Tibial nerve (tissue), 4 donors: ENCODE measurements around the gene PCDHGB4. TPM values are rescaled to one million over a fixed set of nuclear protein-coding genes. Genes with fewer than 3 reads are reported as not detected.

Source experiments
- DNase-seq, 2 donors: peaks; one replicate each; pipeline ENCODE4 v3.0.0-alpha.2; 2019; ENCODE audit warnings: low spot score in 2 of 2
- H3K27ac ChIP-seq, 4 donors: fragments of 200-600 bp; sonication (generic) in 3 of 4; one replicate each; pipeline ENCODE4 v1.5.1; 2017 to 2019; ENCODE audit warnings: mild to moderate bottlenecking in 1 of 4
- H3K27me3 ChIP-seq, 2 donors: fragments of 200-600 bp; sonication (generic) in 1 of 2; one replicate each; pipeline versions ENCODE4 v1.5.1 to v1.6.0; 2017 to 2019
- H3K36me3 ChIP-seq, 3 donors: fragments of 200-600 bp; sonication (generic); one replicate each; pipeline ENCODE4 v1.5.1; 2018 to 2019
- H3K4me1 ChIP-seq, 4 donors: fragments of 200-600 bp; sonication (generic) in 3 of 4; one replicate each; pipeline ENCODE4 v1.5.1; 2017 to 2019
- H3K4me3 ChIP-seq, 4 donors: fragments of 200-600 bp; sonication (generic) in 3 of 4; one replicate each; pipeline ENCODE4 v1.5.1; 2017 to 2019; ENCODE audit warnings: mild to moderate bottlenecking in 1 of 4, moderate library complexity in 1 of 4
- H3K9me3 ChIP-seq, 4 donors: fragments of 200-600 bp; sonication (generic) in 3 of 4; one replicate each; pipeline ENCODE4 v1.5.1; 2017 to 2019
- EP300 ChIP-seq, 2 donors: sonication (generic); formaldehyde crosslinking; IDR thresholded peaks; one replicate each; pipeline ENCODE4 v1.6.1; 2017; ENCODE audit warnings: antibody characterized with exemption in 2 of 2, mild to moderate bottlenecking in 1 of 2
- POLR2A ChIP-seq, 2 donors: fragments of 450-650 bp; IDR thresholded peaks; one replicate each; pipeline ENCODE4 v1.6.1; 2017; ENCODE audit warnings: antibody characterized with exemption in 2 of 2, mild to moderate bottlenecking in 2 of 2, moderate library complexity in 2 of 2
- WGBS, 2 donors: methylation state at CpG; one replicate each; pipeline ENCODE4 v1.1.5; 2018; 5-methylcytosine and 5-hydroxymethylcytosine counted together
- total RNA-seq, 4 donors: library from RNA; depleted of rRNA; stranded (reverse); fragments of >200 nt; gene quantifications; one replicate each; pipeline ENCODE4 v1.1.0, GENCODE V29; 2016
- TF ChIP-seq, protein P1 (sequence below), 5 experiments: fragments of 200-600 bp in 3 of 5; fragments of 450-650 bp in 2 of 5; sonication (generic) in 3 of 5; IDR thresholded peaks; one replicate each; pipeline ENCODE4 v1.5.1; 2016 to 2019; ENCODE audit warnings: antibody characterized with exemption in 5 of 5, mild to moderate bottlenecking in 3 of 5, moderate library complexity in 2 of 5

The PCDHGB4 gene
- total RNA-seq, 4 donors from 2014 or later, result 9.3 to 12.3 (median 11.1) TPM

DNA sequence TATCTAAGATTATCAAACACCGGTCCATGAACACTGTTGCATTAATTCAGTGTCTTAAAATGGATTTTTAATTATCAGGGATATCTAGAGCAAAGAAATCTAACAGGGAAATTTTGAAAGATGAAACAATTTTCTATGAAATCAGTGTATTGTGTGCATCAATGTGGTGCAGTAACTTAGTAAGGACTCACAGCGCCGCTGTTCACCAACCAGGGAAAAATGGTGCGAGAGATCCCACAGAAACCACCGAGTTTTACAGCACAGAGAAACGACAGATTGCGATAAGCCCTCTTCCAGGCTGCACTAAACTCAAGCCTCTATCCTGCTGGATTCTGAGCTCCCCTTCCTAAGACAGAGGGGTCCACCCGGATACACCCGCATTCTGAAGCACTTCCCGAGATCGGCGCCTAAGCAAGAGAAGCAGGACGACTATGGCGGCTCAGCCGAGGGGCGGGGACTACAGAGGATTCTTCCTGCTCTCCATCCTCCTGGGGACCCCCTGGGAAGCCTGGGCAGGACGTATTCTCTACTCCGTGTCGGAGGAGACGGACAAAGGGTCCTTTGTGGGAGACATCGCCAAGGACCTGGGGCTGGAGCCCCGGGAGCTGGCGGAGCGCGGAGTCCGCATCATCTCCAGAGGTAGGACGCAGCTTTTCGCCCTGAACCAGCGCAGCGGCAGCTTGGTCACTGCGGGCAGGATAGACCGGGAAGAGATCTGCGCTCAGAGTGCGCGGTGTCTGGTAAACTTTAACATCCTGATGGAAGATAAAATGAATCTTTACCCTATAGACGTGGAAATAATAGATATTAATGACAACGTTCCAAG lies 4.8 kb upstream of the PCDHGB4 start, which contains the start of gene PCDHGA7:
TSS of gene PCDHGA7 (plus strand) at position 274 of the 826 bp plus-strand sequence. CDS start at position 432, 158 bp downstream.
- Histone ChIP-seq H3K9me3 (peaks cover 0 to 100% (median 48%) of the 10 kb centered on the region in 4 donors), H3K4me3 (peak within 1 kb of the TSS in 1 of 4 donors; percentile 21)
- WGBS, 2 donors, result 19 to 20% methylated on average over 32 to 36 of the region's 37 CpGs

DNA sequence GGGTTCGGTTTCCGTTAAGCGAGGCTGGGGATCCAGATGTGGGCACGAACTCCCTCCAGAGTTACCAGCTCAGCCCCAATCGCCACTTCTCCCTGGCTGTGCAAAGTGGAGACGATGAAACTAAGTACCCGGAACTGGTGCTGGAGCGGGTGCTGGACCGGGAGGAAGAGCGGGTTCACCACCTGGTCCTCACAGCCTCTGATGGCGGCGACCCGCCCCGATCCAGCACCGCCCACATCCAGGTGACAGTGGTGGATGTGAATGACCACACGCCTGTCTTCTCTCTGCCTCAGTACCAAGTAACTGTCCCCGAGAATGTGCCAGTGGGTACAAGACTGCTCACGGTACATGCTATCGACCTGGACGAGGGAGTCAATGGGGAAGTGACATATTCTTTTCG lies 4.2 kb upstream of the PCDHGB4 start:
- Histone ChIP-seq H3K4me3 (no peak overlapping the region), H3K27ac (no peak overlapping the region), H3K27me3 (no peaks in the 10 kb centered on the region), H3K4me1 (no peaks in the 10 kb centered on the region), H3K36me3 (peaks cover 0 to 40% (median 0%) of the 10 kb centered on the region in 3 donors), H3K9me3 (peaks cover 0 to 97% (median 46%) of the 10 kb centered on the region in 4 donors)
- DNase-seq, result no peak
- TF ChIP-seq POLR2A (IDR thresholded peaks at IDR 0.05) (no peak), EP300 (IDR thresholded peaks at IDR 0.05) (no peak)
- TF ChIP-seq, protein P1, sequence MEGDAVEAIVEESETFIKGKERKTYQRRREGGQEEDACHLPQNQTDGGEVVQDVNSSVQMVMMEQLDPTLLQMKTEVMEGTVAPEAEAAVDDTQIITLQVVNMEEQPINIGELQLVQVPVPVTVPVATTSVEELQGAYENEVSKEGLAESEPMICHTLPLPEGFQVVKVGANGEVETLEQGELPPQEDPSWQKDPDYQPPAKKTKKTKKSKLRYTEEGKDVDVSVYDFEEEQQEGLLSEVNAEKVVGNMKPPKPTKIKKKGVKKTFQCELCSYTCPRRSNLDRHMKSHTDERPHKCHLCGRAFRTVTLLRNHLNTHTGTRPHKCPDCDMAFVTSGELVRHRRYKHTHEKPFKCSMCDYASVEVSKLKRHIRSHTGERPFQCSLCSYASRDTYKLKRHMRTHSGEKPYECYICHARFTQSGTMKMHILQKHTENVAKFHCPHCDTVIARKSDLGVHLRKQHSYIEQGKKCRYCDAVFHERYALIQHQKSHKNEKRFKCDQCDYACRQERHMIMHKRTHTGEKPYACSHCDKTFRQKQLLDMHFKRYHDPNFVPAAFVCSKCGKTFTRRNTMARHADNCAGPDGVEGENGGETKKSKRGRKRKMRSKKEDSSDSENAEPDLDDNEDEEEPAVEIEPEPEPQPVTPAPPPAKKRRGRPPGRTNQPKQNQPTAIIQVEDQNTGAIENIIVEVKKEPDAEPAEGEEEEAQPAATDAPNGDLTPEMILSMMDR (IDR thresholded peaks at IDR 0.05), result no peak
- WGBS, 2 donors, result 37 to 48% methylated on average over 21 of the region's 21 CpGs

More for the DNA sequence above, 4.8 kb upstream of the PCDHGB4 start, which contains the start of gene PCDHGA7:
- no peak for DNase-seq
- peaks cover 0 to 40% (median 0%) of the 10 kb centered on the region in 3 donors for H3K36me3 ChIP-seq
- H3K4me1 ChIP-seq, result no peaks in the 10 kb centered on the region
- TF ChIP-seq EP300 (IDR thresholded peaks at IDR 0.05), result no peak
- no peak for TF ChIP-seq POLR2A (IDR thresholded peaks at IDR 0.05)
- TF ChIP-seq, protein P1 (IDR thresholded peaks at IDR 0.05), result no peak
- H3K27ac ChIP-seq, result no peak within 1 kb of the TSS
- H3K27me3 ChIP-seq, result no peaks in the 10 kb centered on the region

DNA sequence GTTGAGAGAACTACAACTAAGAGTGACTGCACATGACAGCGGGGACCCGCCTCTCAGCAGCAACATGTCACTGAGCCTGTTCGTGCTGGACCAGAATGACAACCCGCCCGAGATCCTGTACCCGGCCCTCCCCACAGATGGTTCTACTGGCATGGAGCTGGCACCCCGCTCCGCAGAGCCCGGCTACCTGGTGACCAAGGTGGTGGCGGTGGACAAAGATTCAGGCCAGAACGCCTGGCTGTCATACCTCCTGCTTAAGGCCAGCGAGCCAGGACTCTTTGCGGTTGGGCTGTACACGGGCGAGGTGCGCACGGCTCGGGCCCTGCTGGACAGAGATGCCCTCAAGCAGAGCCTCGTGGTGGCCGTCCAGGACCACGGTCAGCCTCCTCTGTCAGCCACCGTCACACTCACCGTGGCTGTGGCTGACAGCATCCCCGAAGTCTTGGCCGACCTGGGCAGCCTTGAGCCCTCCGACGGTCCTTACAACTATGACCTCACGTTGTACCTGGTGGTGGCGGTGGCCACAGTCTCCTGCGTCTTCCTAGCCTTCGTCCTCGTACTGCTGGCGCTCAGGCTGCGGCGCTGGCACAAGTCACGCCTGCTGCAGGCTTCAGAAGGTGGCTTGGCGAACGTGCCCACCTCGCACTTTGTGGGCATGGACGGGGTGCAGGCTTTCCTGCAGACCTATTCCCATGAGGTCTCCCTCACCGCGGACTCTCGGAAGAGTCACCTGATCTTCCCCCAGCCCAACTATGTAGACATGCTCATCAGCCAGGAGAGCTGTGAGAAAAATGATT lies 2.8 kb upstream of the PCDHGB4 start:
- no peak for DNase-seq
- H3K27ac ChIP-seq, result no peak overlapping the region
- TF ChIP-seq POLR2A (IDR thresholded peaks at IDR 0.05), result no peak
- TF ChIP-seq, protein P1 (IDR thresholded peaks at IDR 0.05), result no peak
- no peak for TF ChIP-seq EP300 (IDR thresholded peaks at IDR 0.05)
- H3K4me1 ChIP-seq, result no peaks in the 10 kb centered on the region
- H3K4me3 ChIP-seq, result no peak overlapping the region
- peaks cover 0 to 97% (median 48%) of the 10 kb centered on the region in 4 donors for H3K9me3 ChIP-seq
- H3K27me3 ChIP-seq, result no peaks in the 10 kb centered on the region
- 47 to 58% methylated on average over 34 to 37 of the region's 43 CpGs for WGBS, 2 donors
- H3K36me3 ChIP-seq, result peaks cover 0 to 45% (median 0%) of the 10 kb centered on the region in 3 donors

DNA sequence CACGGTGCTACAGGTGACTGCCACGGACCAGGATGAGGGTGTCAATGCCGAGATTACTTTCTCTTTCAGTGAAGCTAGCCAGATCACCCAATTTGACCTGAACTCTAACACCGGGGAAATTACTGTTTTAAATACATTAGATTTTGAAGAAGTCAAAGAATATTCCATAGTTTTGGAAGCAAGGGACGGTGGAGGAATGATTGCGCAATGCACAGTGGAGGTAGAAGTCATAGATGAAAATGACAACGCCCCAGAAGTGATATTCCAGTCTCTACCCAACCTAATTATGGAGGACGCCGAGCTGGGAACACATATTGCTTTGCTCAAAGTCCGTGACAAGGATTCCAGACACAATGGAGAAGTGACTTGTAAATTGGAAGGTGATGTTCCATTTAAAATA lies 1.2 kb downstream of the PCDHGB4 start:
- H3K4me1 ChIP-seq, result no peaks in the 10 kb centered on the region
- H3K27ac ChIP-seq, result no peak overlapping the region
- H3K9me3 ChIP-seq, result peaks cover 7 to 97% (median 52%) of the 10 kb centered on the region in 4 donors
- no peak overlapping the region for H3K4me3 ChIP-seq
- H3K36me3 ChIP-seq, result peaks cover 0 to 46% (median 0%) of the 10 kb centered on the region in 3 donors
- no peaks in the 10 kb centered on the region for H3K27me3 ChIP-seq
- no peak for DNase-seq
- TF ChIP-seq, protein P1 (IDR thresholded peaks at IDR 0.05), result no peak
- no peak for TF ChIP-seq POLR2A (IDR thresholded peaks at IDR 0.05)
- no peak for TF ChIP-seq EP300 (IDR thresholded peaks at IDR 0.05)
- 53 to 58% methylated on average over 10 of the region's 10 CpGs for WGBS, 2 donors
